WTC11 (cell line): ENCODE results near the gene NFATC2IP. TPM values are rescaled to one million over a fixed set of nuclear protein-coding genes. Genes with fewer than 3 reads are reported as not detected.

ENCODE experiments used
- ATAC-seq: fragments of 200-7000 bp; cut with Tn5 transposase; 2 replicates; pipeline ENCODE4 v1.10.0; 2021; ENCODE audit warnings: mild to moderate bottlenecking, moderate library complexity
- CTCF ChIA-PET: fragments of 300-600 bp; sonication (Branson Sonifier 250); formaldehyde crosslinking; loops from one replicate; lab custom pipeline; 2021; ENCODE audit warnings: antibody characterized with exemption; lab: Charles Lee
- POLR2A ChIA-PET: fragments of 350-600 bp; sonication (Branson Sonifier 250); formaldehyde crosslinking; loops from one replicate; lab custom pipeline; 2021; ENCODE audit warnings: antibody characterized with exemption; lab: Charles Lee
- DNase-seq: peaks from one replicate; pipeline ENCODE4 v3.0.0; 2021; ENCODE audit warnings: low spot score
- H3K27ac Mint-ChIP-seq: 2 replicates; pipeline ENCODE4 v1.8.0; 2021; ENCODE audit warnings: mixed read lengths
- H3K27me3 Mint-ChIP-seq: 2 replicates; pipeline ENCODE4 v1.8.0; 2021; ENCODE audit warnings: low read depth, mild to moderate bottlenecking, moderate library complexity, mixed read lengths
- H3K36me3 Mint-ChIP-seq: 2 replicates; pipeline ENCODE4 v1.8.0; 2021; ENCODE audit warnings: mixed read lengths
- H3K4me1 Mint-ChIP-seq: 2 replicates; pipeline ENCODE4 v1.8.0; 2022; ENCODE audit warnings: mixed read lengths
- H3K4me3 Mint-ChIP-seq: 2 replicates; pipeline ENCODE4 v1.8.0; 2021; ENCODE audit warnings: mild to moderate bottlenecking, moderate library complexity, mixed read lengths
- H3K9me3 Mint-ChIP-seq: 2 replicates; pipeline ENCODE4 v1.8.0; 2021; ENCODE audit warnings: mixed read lengths
- AFF4 ChIP-seq: sonication (generic); formaldehyde crosslinking; IDR thresholded peaks from 2 replicates; pipeline ENCODE4 v1.8.1; 2023; ENCODE audit warnings: mild to moderate bottlenecking, missing genetic modification reagents, borderline replicate concordance
- ELF4 ChIP-seq: sonication (generic); formaldehyde crosslinking; IDR thresholded peaks from 2 replicates; pipeline ENCODE4 v1.8.1; 2022; ENCODE audit warnings: low read depth, mild to moderate bottlenecking, moderate library complexity, missing genetic modification reagents
- ESRRA ChIP-seq: sonication (generic); formaldehyde crosslinking; IDR thresholded peaks from 2 replicates; pipeline ENCODE4 v1.8.1; 2022; ENCODE audit warnings: mild to moderate bottlenecking, missing genetic modification reagents, borderline replicate concordance
- FOXJ3 ChIP-seq: sonication (generic); formaldehyde crosslinking; IDR thresholded peaks from 2 replicates; pipeline ENCODE4 v1.9.0; 2021; ENCODE audit warnings: missing genetic modification reagents, mild to moderate bottlenecking, borderline replicate concordance
- FOXK1 ChIP-seq: sonication (generic); formaldehyde crosslinking; IDR thresholded peaks from 2 replicates; pipeline ENCODE4 v1.8.0; 2022; ENCODE audit warnings: mild to moderate bottlenecking, moderate library complexity, missing genetic modification reagents
- FOXP1 ChIP-seq: sonication (generic); formaldehyde crosslinking; IDR thresholded peaks from 2 replicates; pipeline ENCODE4 v1.8.0; 2022; ENCODE audit warnings: missing genetic modification reagents, mild to moderate bottlenecking, moderate library complexity, borderline replicate concordance
- GRHL2 ChIP-seq: fragments of 250-450 bp; sonication (Bioruptor Pico); IDR thresholded peaks from 2 replicates; pipeline ENCODE4 v1.8.0; 2022; ENCODE audit warnings: mild to moderate bottlenecking, moderate library complexity; ENCODE audit not compliant: insufficient replicate concordance, severe bottlenecking
- JUN ChIP-seq: sonication (generic); formaldehyde crosslinking; IDR thresholded peaks from 2 replicates; pipeline ENCODE4 v1.8.0; 2023; ENCODE audit warnings: mild to moderate bottlenecking, missing genetic modification reagents
- MYBL2 ChIP-seq: sonication (generic); formaldehyde crosslinking; IDR thresholded peaks from 2 replicates; pipeline ENCODE4 v1.8.1; 2023; ENCODE audit warnings: mild to moderate bottlenecking, moderate library complexity, missing genetic modification reagents
- NFATC4 ChIP-seq: fragments of 250-450 bp; sonication (Bioruptor Pico); IDR thresholded peaks from 2 replicates; pipeline ENCODE4 v1.9.0; 2021; ENCODE audit warnings: mild to moderate bottlenecking
- NFE2L1 ChIP-seq: sonication (generic); formaldehyde crosslinking; IDR thresholded peaks from 2 replicates; pipeline ENCODE4 v1.8.1; 2023; ENCODE audit warnings: missing genetic modification reagents
- PRDM15 ChIP-seq: sonication (generic); formaldehyde crosslinking; IDR thresholded peaks from 2 replicates; pipeline ENCODE4 v1.8.0; 2022; ENCODE audit warnings: missing genetic modification reagents
- RELA ChIP-seq: sonication (generic); formaldehyde crosslinking; IDR thresholded peaks from 2 replicates; pipeline ENCODE4 v1.8.1; 2022; ENCODE audit warnings: missing genetic modification reagents, mild to moderate bottlenecking, borderline replicate concordance
- SMAD3 ChIP-seq: sonication (generic); formaldehyde crosslinking; IDR thresholded peaks from 2 replicates; pipeline ENCODE4 v1.8.0; 2022; ENCODE audit warnings: missing genetic modification reagents, mild to moderate bottlenecking, borderline replicate concordance
- SP1 ChIP-seq: sonication (generic); formaldehyde crosslinking; conservative IDR thresholded peaks from 2 replicates; pipeline ENCODE4 v1.8.1; 2022; ENCODE audit warnings: missing genetic modification reagents
- TEAD4 ChIP-seq: sonication (generic); formaldehyde crosslinking; IDR thresholded peaks from 2 replicates; pipeline ENCODE4 v1.8.0; 2022; ENCODE audit warnings: mild to moderate bottlenecking, missing genetic modification reagents
- TP53 ChIP-seq: sonication (generic); formaldehyde crosslinking; IDR thresholded peaks from 2 replicates; pipeline ENCODE4 v1.8.1; 2023; ENCODE audit warnings: mild to moderate bottlenecking, missing genetic modification reagents
- ZNF263 ChIP-seq: sonication (generic); formaldehyde crosslinking; IDR thresholded peaks from 2 replicates; pipeline ENCODE4 v1.8.1; 2022; ENCODE audit warnings: low read depth, mild to moderate bottlenecking, moderate library complexity, missing genetic modification reagents
- ZNF396 ChIP-seq: fragments of 250-450 bp; sonication (Bioruptor Pico); IDR thresholded peaks from 2 replicates; pipeline ENCODE4 v1.8.0; 2021; ENCODE audit warnings: mild to moderate bottlenecking, moderate library complexity, borderline replicate concordance
- total RNA-seq: library from RNA; stranded (reverse); gene quantifications from 3 replicates; pipeline ENCODE4 v1.2.3, GENCODE V29; 2021
- TF ChIP-seq, protein P1 (sequence below): sonication (generic); formaldehyde crosslinking; IDR thresholded peaks from 2 replicates; pipeline ENCODE4 v1.8.0; 2022; ENCODE audit warnings: mild to moderate bottlenecking, missing genetic modification reagents
- TF ChIP-seq, protein P2 (sequence below): sonication (generic); formaldehyde crosslinking; IDR thresholded peaks from 2 replicates; pipeline ENCODE4 v1.8.0; 2022; ENCODE audit warnings: mild to moderate bottlenecking, missing genetic modification reagents

NFATC2IP gene
- total RNA-seq, 1 experiment from 2014 or later = 66.6 TPM

GRCh38 chr16:28986492-28986891 is 35.8 kb downstream of the NFATC2IP start:
- Mint-ChIP-seq H3K36me3 (peaks cover 22% of the 10 kb centered on the region), H3K4me1 (no peaks in the 10 kb centered on the region), H3K4me3 (no peak overlapping the region), H3K27me3 (no peaks in the 10 kb centered on the region), H3K9me3 (peaks cover 11% of the 10 kb centered on the region), H3K27ac (no peak overlapping the region)
- DNase-seq (no peak), ATAC-seq (no peak)
- ChIA-PET POLR2A (no interaction called here), CTCF (interaction anchor here (1.5 kb wide), 1 partner anchor 9 kb away, joined by 7 read pairs; no protein-coding TSS in a partner anchor)
- TF ChIP-seq MYBL2 (CRISPR knock-in tag) = no peak
- no peak for TF ChIP-seq SMAD3
- no peak for TF ChIP-seq ESRRA (CRISPR knock-in tag)

- DNase-seq (no peak), ATAC-seq (no peak)
- no peak for TF ChIP-seq FOXP1 (CRISPR knock-in tag)
- no peak for TF ChIP-seq JUN (CRISPR knock-in tag)
- no peak for TF ChIP-seq SP1
- no peak for TF ChIP-seq GRHL2
- no peak for TF ChIP-seq RELA (CRISPR knock-in tag)
- TF ChIP-seq FOXK1 (CRISPR knock-in tag) = no peak
- TF ChIP-seq ZNF396 (CRISPR knock-in tag) = no peak
- TF ChIP-seq TEAD4 (CRISPR knock-in tag) = no peak
- TF ChIP-seq, protein P1, sequence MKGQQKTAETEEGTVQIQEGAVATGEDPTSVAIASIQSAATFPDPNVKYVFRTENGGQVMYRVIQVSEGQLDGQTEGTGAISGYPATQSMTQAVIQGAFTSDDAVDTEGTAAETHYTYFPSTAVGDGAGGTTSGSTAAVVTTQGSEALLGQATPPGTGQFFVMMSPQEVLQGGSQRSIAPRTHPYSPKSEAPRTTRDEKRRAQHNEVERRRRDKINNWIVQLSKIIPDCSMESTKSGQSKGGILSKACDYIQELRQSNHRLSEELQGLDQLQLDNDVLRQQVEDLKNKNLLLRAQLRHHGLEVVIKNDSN = no peak
- Mint-ChIP-seq H3K4me1 (no peaks in the 10 kb centered on the region), H3K27ac (no peak overlapping the region), H3K36me3 (peaks cover 17% of the 10 kb centered on the region), H3K27me3 (no peaks in the 10 kb centered on the region), H3K4me3 (no peak overlapping the region), H3K9me3 (peaks cover 7% of the 10 kb centered on the region)
- CTCF ChIA-PET = interaction anchor here (1.5 kb wide), 1 partner anchor 10 kb away, joined by 7 read pairs; no protein-coding TSS in a partner anchor
- POLR2A ChIA-PET = no interaction called here
Measured at GRCh38 chr16:28987170-28987853, 36.6 kb downstream of the NFATC2IP start.

- Mint-ChIP-seq H3K27ac (no peak overlapping the region), H3K4me3 (no peak overlapping the region), H3K36me3 (peaks cover 7% of the 10 kb centered on the region), H3K9me3 (peaks cover 7% of the 10 kb centered on the region), H3K27me3 (no peaks in the 10 kb centered on the region), H3K4me1 (no peaks in the 10 kb centered on the region)
- DNase-seq (no peak), ATAC-seq (no peak)
- ChIA-PET CTCF (interaction anchor here (1.4 kb wide), 1 partner anchor 12 kb away, joined by 5 read pairs; no protein-coding TSS in a partner anchor), POLR2A (no interaction called here)
- TF ChIP-seq JUN (CRISPR knock-in tag) (no peak), TP53 (CRISPR knock-in tag) (no peak), AFF4 (CRISPR knock-in tag) (no peak), SMAD3 (no peak), FOXJ3 (no peak), GRHL2 (no peak), ELF4 (CRISPR knock-in tag) (no peak), PRDM15 (CRISPR knock-in tag) (no peak), ZNF263 (CRISPR knock-in tag) (no peak), NFE2L1 (CRISPR knock-in tag) (no peak), NFATC4 (no peak)
- TF ChIP-seq, protein P2, sequence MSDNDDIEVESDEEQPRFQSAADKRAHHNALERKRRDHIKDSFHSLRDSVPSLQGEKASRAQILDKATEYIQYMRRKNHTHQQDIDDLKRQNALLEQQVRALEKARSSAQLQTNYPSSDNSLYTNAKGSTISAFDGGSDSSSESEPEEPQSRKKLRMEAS (CRISPR knock-in tag) = no peak
Measured at GRCh38 chr16:28989363-28989762, 38.6 kb downstream of the NFATC2IP start.
